ENCODE results near the gene ARPC3. TPM values are rescaled to one million over a fixed set of nuclear protein-coding genes. Genes with fewer than 3 reads are reported as not detected.
A peak's percentile ranks its signal among the peaks of the same experiment; 100 is the strongest.
"Not testable (repeated sequence)": the region's sequence is repeated elsewhere in the genome, so short reads cannot be mapped to it uniquely, and the experiment has no call there.

ARPC3 gene
- total RNA-seq, 4 donors from 2014 or later: 147 to 333 (median 310) TPM

DNA sequence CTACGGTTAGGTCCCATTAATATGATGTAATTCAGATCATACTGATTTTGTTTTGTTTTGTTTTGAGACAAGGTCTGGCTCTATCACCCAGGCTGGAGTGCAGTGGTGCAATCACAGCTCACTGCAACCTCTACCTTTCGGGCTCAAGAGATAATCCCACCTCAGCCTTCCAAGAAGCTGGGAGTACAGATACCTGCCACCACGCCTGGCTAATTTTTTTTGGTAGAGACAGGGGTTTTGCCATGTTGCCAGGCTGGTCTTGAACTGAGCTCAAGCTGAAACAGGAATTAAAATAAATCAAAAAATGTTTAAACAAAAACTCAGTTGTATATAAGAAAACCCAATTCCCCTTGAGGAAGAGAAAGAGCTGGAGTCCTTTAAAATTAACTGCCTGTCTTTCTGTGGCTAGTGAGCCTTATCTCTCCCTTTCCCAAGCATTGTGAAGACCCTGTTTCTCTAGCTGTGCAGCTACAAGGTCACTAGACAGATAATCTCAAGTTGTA lies 28.9 kb downstream of the ARPC3 start:
- no peak for TF ChIP-seq EP300 (IDR thresholded peaks at IDR 0.05)
- TF ChIP-seq, protein P1, sequence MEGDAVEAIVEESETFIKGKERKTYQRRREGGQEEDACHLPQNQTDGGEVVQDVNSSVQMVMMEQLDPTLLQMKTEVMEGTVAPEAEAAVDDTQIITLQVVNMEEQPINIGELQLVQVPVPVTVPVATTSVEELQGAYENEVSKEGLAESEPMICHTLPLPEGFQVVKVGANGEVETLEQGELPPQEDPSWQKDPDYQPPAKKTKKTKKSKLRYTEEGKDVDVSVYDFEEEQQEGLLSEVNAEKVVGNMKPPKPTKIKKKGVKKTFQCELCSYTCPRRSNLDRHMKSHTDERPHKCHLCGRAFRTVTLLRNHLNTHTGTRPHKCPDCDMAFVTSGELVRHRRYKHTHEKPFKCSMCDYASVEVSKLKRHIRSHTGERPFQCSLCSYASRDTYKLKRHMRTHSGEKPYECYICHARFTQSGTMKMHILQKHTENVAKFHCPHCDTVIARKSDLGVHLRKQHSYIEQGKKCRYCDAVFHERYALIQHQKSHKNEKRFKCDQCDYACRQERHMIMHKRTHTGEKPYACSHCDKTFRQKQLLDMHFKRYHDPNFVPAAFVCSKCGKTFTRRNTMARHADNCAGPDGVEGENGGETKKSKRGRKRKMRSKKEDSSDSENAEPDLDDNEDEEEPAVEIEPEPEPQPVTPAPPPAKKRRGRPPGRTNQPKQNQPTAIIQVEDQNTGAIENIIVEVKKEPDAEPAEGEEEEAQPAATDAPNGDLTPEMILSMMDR (IDR thresholded peaks at IDR 0.05): no peak
- no peak for TF ChIP-seq POLR2A (IDR thresholded peaks at IDR 0.05)
- no peak for TF ChIP-seq POLR2AphosphoS5 (IDR thresholded peaks at IDR 0.05)
- no peak overlapping the region for H3K27ac ChIP-seq
- H3K9me3 ChIP-seq: no peaks in the 10 kb centered on the region
- ATAC-seq: no peak
- H3K4me3 ChIP-seq: no peak overlapping the region
- peaks cover 0 to 5% (median 0%) of the 10 kb centered on the region in 3 donors for H3K4me1 ChIP-seq
- H3K36me3 ChIP-seq: no peaks in the 10 kb centered on the region
- 38 to 68% methylated on average over 2 to 3 of the region's 3 CpGs for WGBS, 2 donors (ENCODE audit: low coverage in 1 of 2)
- no peaks in the 10 kb centered on the region for H3K27me3 ChIP-seq

- not testable (repeated sequence) for H3K36me3 ChIP-seq, H3K4me3 ChIP-seq, H3K9me3 ChIP-seq, H3K27ac ChIP-seq, ATAC-seq, H3K4me1 ChIP-seq, H3K27me3 ChIP-seq
- WGBS, 2 donors (ENCODE audit: low coverage in 1 of 2): 100% methylated on average over 1 of the region's 1 CpG; no CpG with 5 or more reads in 1 of the 2 donors
These were observed 29.5 kb downstream of the ARPC3 start for GRCh38 chr12:110420644-110421043.

DNA sequence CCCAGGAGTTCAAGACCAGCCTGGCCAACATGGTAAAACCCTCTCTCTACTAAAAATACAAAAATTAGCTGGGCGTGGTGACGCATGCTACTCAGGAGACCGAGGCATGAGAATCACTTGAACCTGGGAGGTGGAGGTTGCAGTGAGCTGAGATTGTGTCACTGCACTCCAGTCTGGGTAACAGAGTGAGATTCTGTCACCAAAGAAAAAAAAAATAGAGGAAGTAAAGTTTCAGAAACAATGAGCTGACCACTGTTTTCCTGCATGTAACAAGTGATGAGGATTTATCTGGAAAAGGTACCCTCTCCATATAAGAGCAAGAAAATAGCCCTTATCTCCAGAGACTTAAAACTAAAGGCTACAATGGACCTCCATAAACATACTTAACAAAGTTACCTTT lies 33.0 kb downstream of the ARPC3 start:
- not testable (repeated sequence) for H3K4me1 ChIP-seq, H3K4me3 ChIP-seq, ATAC-seq, H3K9me3 ChIP-seq, H3K27me3 ChIP-seq, H3K36me3 ChIP-seq, H3K27ac ChIP-seq
- 89% methylated on average over 3 of the region's 3 CpGs; no CpG with 5 or more reads in 1 of the 2 donors for WGBS, 2 donors (ENCODE audit: low coverage in 1 of 2)

DNA sequence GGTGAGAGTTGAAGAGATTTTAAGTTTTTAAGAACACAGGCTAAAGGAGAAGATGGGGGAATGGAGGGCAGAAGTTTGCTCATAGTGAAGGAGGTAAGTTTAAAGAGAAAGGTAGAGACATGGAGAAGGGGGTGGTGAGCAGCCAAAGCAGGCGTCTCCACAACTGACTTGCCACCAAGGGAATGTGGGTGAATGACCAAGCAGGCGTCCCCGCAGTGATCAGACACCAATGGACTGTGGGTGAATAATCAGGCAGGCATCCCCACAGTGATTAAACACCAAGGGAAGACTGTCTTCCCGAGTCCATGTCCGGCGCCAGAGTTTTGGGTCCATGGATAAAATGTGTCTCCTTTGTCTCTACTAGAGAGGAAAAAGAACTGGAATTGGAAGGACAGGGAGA lies 40.1 kb downstream of the ARPC3 start:
- not testable (repeated sequence) for H3K27me3 ChIP-seq, H3K4me1 ChIP-seq, H3K36me3 ChIP-seq, H3K27ac ChIP-seq, ATAC-seq, H3K9me3 ChIP-seq, H3K4me3 ChIP-seq
- WGBS, 2 donors (ENCODE audit: low coverage in 1 of 2): 84 to 100% methylated on average over 3 to 6 of the region's 6 CpGs

- not testable (repeated sequence) for H3K27ac ChIP-seq, ATAC-seq, H3K4me3 ChIP-seq, H3K27me3 ChIP-seq, H3K9me3 ChIP-seq
- WGBS, 2 donors (ENCODE audit: low coverage in 1 of 2): 91 to 96% methylated on average over 11 to 14 of the region's 16 CpGs
- Histone ChIP-seq H3K36me3 (peaks cover 0 to 11% of the 10 kb centered on the region in 2 donors), H3K4me1 (peaks cover 0 to 35% (median 9%) of the 10 kb centered on the region in 3 donors)
These were observed 44.9 kb downstream of the ARPC3 start for GRCh38 chr12:110405126-110405662.

GRCh38 chr12:110403976-110404682 lies 46.0 kb downstream of the ARPC3 start:
- Histone ChIP-seq H3K36me3 (peaks cover 0 to 18% of the 10 kb centered on the region in 2 donors), H3K4me1 (peaks cover 0 to 42% (median 9%) of the 10 kb centered on the region in 3 donors), H3K27ac (peak overlapping the region; percentile 91 to 96 (median 92)), H3K4me3 (peak overlapping the region; percentile 66 to 96), H3K9me3 (no peaks in the 10 kb centered on the region), H3K27me3 (no peaks in the 10 kb centered on the region)
- TF ChIP-seq, protein P1 (IDR thresholded peaks at IDR 0.05): peak in 2 of 4 experiments; percentile 6 to 34
- TF ChIP-seq POLR2AphosphoS5 (IDR thresholded peaks at IDR 0.05): no peak
- 14 to 17% methylated on average over 19 to 21 of the region's 21 CpGs for whole genome bisulfite sequencing, 2 donors (ENCODE audit: low coverage in 1 of 2)
- peak; percentile 77 for ATAC-seq
